GM23338 (cell line): ENCODE data around the gene JOSD2. TPM values are rescaled to one million over a fixed set of nuclear protein-coding genes. Genes with fewer than 3 reads are reported as not detected.

Experiments used
- ATAC-seq: fragments of 200-7000 bp; cut with Tn5 transposase; 3 replicates; pipeline ENCODE4 v1.9.1; 2020
- DNase-seq: peaks from one replicate; pipeline ENCODE4 v3.0.0-alpha.2; 2015; ENCODE audit warnings: low spot score
- H2AFZ ChIP-seq: fragments of 200-600 bp; sonication (generic); 2 replicates; pipeline ENCODE4 v1.8.0; 2016; ENCODE audit warnings: antibody characterized with exemption, mild to moderate bottlenecking, moderate library complexity
- H3F3A ChIP-seq: fragments of 200-600 bp; sonication (generic); replicated peaks from 2 replicates; pipeline ENCODE4 v1.8.0; 2017; ENCODE audit warnings: antibody characterized with exemption, mixed run types, low read depth
- H3K27ac ChIP-seq: fragments of 200-600 bp; sonication (generic); 2 replicates; pipeline ENCODE4 v1.6.1; 2016; ENCODE audit warnings: low read depth
- H3K27me3 ChIP-seq: fragments of 200-600 bp; sonication (generic); 2 replicates; pipeline ENCODE4 v1.8.0; 2016; ENCODE audit warnings: mild to moderate bottlenecking, mixed run types, moderate library complexity; ENCODE audit not compliant: insufficient read depth
- H3K36me3 ChIP-seq: fragments of 200-600 bp; sonication (generic); 2 replicates; pipeline ENCODE4 v1.8.0; 2016; ENCODE audit warnings: mild to moderate bottlenecking; ENCODE audit not compliant: insufficient read depth
- H3K4me1 ChIP-seq: fragments of 200-600 bp; sonication (generic); 2 replicates; pipeline ENCODE4 v1.8.0; 2016; ENCODE audit warnings: mild to moderate bottlenecking, moderate library complexity; ENCODE audit not compliant: insufficient read depth
- H3K4me2 ChIP-seq: fragments of 200-600 bp; sonication (generic); 2 replicates; pipeline ENCODE4 v1.7.1; 2017; ENCODE audit warnings: mixed run types
- H3K4me3 ChIP-seq: fragments of 200-600 bp; sonication (generic); 2 replicates; pipeline ENCODE4 v1.6.1; 2016; ENCODE audit warnings: mixed run types
- H3K79me2 ChIP-seq: fragments of 200-600 bp; sonication (generic); replicated peaks from 2 replicates; pipeline ENCODE4 v1.8.0; 2017; ENCODE audit warnings: mild to moderate bottlenecking; ENCODE audit not compliant: insufficient read depth
- H3K9me2 ChIP-seq: fragments of 200-600 bp; sonication (generic); 2 replicates; pipeline ENCODE4 v1.8.0; 2017; ENCODE audit not compliant: insufficient read depth
- H4K20me1 ChIP-seq: fragments of 200-600 bp; sonication (generic); replicated peaks from 2 replicates; pipeline ENCODE4 v1.8.0; 2017; ENCODE audit warnings: mild to moderate bottlenecking; ENCODE audit not compliant: insufficient read depth
- H3K27ac Mint-ChIP-seq: 2 replicates; pipeline ENCODE4 v1.8.0; 2020; ENCODE audit warnings: inconsistent platforms, mild to moderate bottlenecking, moderate library complexity, mixed read lengths
- H3K27me3 Mint-ChIP-seq: 3 replicates; pipeline ENCODE4 v1.8.0; 2022; ENCODE audit warnings: low read depth, mild to moderate bottlenecking, moderate library complexity, mixed read lengths, inconsistent platforms; ENCODE audit not compliant: insufficient read depth, poor library complexity
- H3K36me3 Mint-ChIP-seq: 3 replicates; pipeline ENCODE4 v1.8.0; 2021; ENCODE audit warnings: low read depth, mild to moderate bottlenecking, inconsistent platforms, moderate library complexity, mixed read lengths
- H3K4me1 Mint-ChIP-seq: 3 replicates; pipeline ENCODE4 v1.8.0; 2020; ENCODE audit warnings: mild to moderate bottlenecking, inconsistent platforms, mixed read lengths
- H3K4me3 Mint-ChIP-seq: 3 replicates; pipeline ENCODE4 v1.8.0; 2021; ENCODE audit warnings: moderate library complexity, mild to moderate bottlenecking, inconsistent platforms, mixed read lengths
- H3K9me3 Mint-ChIP-seq: 3 replicates; pipeline ENCODE4 v1.8.0; 2020; ENCODE audit warnings: moderate library complexity, mild to moderate bottlenecking, inconsistent platforms, mixed read lengths
- ETS1 ChIP-seq: IDR thresholded peaks from 2 replicates; pipeline ENCODE4 v1.6.1; 2016; ENCODE audit warnings: antibody characterized with exemption
- EZH2 ChIP-seq: fragments of 200-600 bp; sonication (generic); IDR thresholded peaks from one replicate; pipeline ENCODE4 v1.8.0; 2017; ENCODE audit warnings: antibody characterized with exemption, mild to moderate bottlenecking, low read depth; ENCODE audit not compliant: unreplicated experiment
- EZH2phosphoT487 ChIP-seq: fragments of 200-600 bp; sonication (generic); IDR thresholded peaks from one replicate; pipeline ENCODE4 v1.8.1; 2018; ENCODE audit warnings: antibody characterized with exemption; ENCODE audit not compliant: unreplicated experiment
- JUNB ChIP-seq: IDR thresholded peaks from one replicate; pipeline ENCODE4 v1.6.1; 2016; ENCODE audit warnings: antibody characterized with exemption; ENCODE audit not compliant: unreplicated experiment
- REST ChIP-seq: IDR thresholded peaks from one replicate; pipeline ENCODE4 v1.6.1; 2018; ENCODE audit warnings: antibody characterized with exemption; ENCODE audit not compliant: unreplicated experiment
- ZNF462 ChIP-seq: fragments of 250-450 bp; sonication (Bioruptor Pico); IDR thresholded peaks from 2 replicates; pipeline ENCODE4 v1.5.0; 2020; ENCODE audit warnings: mild to moderate bottlenecking, moderate library complexity
- polyA plus RNA-seq: library from polyadenylated mRNA; unstranded; fragments of >200 nt; fragmentation: Nextera tagmentation; extraction: Ambion mirVana; gene quantifications from 2 replicates; pipeline ENCODE4 v1.2.1, GENCODE V29; 2016
- total RNA-seq: library from RNA; depleted of rRNA; stranded (reverse); fragments of >200 nt; shearing (Covaris generic); gene quantifications from 2 replicates; pipeline ENCODE4 v1.2.3, GENCODE V29; 2014

The JOSD2 gene
- total and polyA plus RNA-seq, 2 experiments from 2014 or later, result 3.3 to 5.8 TPM

GRCh38 chr19:50514346-50515167, 3.6 kb upstream of the JOSD2 start (continued):
- no peak for TF ChIP-seq ZNF462 (CRISPR knock-in tag)
- TF ChIP-seq JUNB, result no peak
- no peak for TF ChIP-seq EZH2

GRCh38 chr19:50513746-50514345, 2.9 kb upstream of the JOSD2 start, which contains the start of gene ASPDH:
ASPDH (minus strand) TSS chr19:50513913; CDS start chr19:50513823, 90 bp downstream.
- H3K27ac Mint-ChIP-seq, result no peak within 1 kb of the TSS
- H3K4me3 Mint-ChIP-seq, result no peak within 1 kb of the TSS
- Histone ChIP-seq H2AFZ (no peak within 1 kb of the TSS), H3K36me3 (no peaks in the 10 kb centered on the region), H3K4me1 (peaks cover 10% of the 10 kb centered on the region; the same call in 1 of the 2 replicates), H3K79me2 (no peaks in the 10 kb centered on the region), H3K4me2 (no peak within 1 kb of the TSS), H3K9me2 (no peaks in the 10 kb centered on the region), H4K20me1 (no peaks in the 10 kb centered on the region; the same call in 1 of the 2 replicates), H3K4me3 (no peak within 1 kb of the TSS), H3K27me3 (peaks cover 25% of the 10 kb centered on the region), H3K27ac (no peak within 1 kb of the TSS), H3F3A (no peaks in the 10 kb centered on the region)
- peaks cover 86% of the 10 kb centered on the region for H3K9me3 Mint-ChIP-seq
- peaks cover 25% of the 10 kb centered on the region for H3K36me3 Mint-ChIP-seq
- H3K4me1 Mint-ChIP-seq, result no peaks in the 10 kb centered on the region
- peaks cover 8% of the 10 kb centered on the region for H3K27me3 Mint-ChIP-seq
- no peak for ATAC-seq
- no peak for DNase-seq
- TF ChIP-seq EZH2phosphoT487, result no peak
- TF ChIP-seq REST, result no peak
- no peak for TF ChIP-seq ETS1
